Activated T-helper 17 cell treated with anti-CD3 and anti-CD28 coated beads, Interleukin-2, amount 50 U/mL, for 72 hours (primary cell): ENCODE data around the gene STAT6. TPM values are rescaled to one million over a fixed set of nuclear protein-coding genes. Genes with fewer than 3 reads are reported as not detected.

ENCODE experiments used
- ATAC-seq: fragments of 150-1000 bp; cut with Tn5 transposase; replicated peaks from 2 replicates; pipeline ENCODE4 v1.10.0; 2021; ENCODE audit warnings: mild to moderate bottlenecking, moderate library complexity
- H3K27ac Mint-ChIP-seq: one replicate; pipeline ENCODE4 v1.8.0; 2022; ENCODE audit warnings: mixed read lengths
- H3K27me3 Mint-ChIP-seq: one replicate; pipeline ENCODE4 v1.8.0; 2022; ENCODE audit warnings: mixed read lengths
- H3K36me3 Mint-ChIP-seq: one replicate; pipeline ENCODE4 v1.8.0; 2022; ENCODE audit warnings: low read depth, mild to moderate bottlenecking, mixed read lengths
- H3K4me1 Mint-ChIP-seq: one replicate; pipeline ENCODE4 v1.8.0; 2022; ENCODE audit warnings: mixed read lengths
- H3K4me3 Mint-ChIP-seq: one replicate; pipeline ENCODE4 v1.8.0; 2022; ENCODE audit warnings: mild to moderate bottlenecking, mixed read lengths
- H3K9me3 Mint-ChIP-seq: one replicate; pipeline ENCODE4 v1.8.0; 2022; ENCODE audit warnings: mixed read lengths
- total RNA-seq, 2 donors: library from RNA; stranded (reverse); gene quantifications; one replicate each; pipeline ENCODE4 v1.2.3, GENCODE V29; 2022

The STAT6 gene
- total RNA-seq, 2 donors from 2014 or later: 177 to 332 TPM

DNA sequence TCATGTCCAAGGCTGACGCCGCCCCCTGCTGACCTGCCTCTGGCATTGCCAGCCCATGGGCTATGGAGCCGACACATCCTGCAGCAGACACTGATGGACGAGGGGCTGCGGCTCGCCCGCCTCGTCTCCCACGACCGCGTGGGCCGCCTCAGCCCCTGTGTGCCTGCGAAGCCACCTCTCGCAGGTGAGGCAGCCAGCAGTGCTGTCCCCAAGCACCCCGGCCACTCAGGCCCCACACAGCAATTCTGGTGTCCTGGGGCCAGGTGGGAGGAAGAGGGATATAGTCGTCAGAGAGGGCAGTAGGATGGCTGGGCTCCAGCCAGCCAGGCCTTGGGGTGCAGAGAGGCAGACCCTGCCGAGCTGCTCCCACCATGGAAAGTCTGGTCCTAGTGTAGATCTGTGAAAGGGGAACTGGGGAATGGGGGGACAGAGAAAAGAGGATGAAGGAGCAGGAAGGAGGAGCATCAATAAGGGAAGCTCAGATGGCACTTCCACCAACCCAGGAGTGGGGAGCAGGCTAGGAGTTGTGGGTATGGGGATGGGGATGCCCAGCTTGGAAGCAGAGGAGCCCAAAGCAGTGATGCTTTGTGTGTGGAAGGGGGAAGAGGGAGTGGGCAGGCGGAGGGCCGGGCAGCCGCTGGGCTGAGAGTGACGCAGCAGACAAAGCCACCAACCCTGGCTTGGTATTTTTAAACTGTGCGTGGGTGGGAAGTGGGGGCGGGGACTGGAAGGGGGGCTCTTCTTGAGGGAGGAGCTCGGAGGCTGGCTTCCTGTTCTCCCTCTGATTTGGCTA lies 17.6 kb downstream of the STAT6 start:
- H3K9me3 Mint-ChIP-seq: no peaks in the 10 kb centered on the region
- H3K27me3 Mint-ChIP-seq: no peaks in the 10 kb centered on the region
- H3K4me3 Mint-ChIP-seq: peak overlapping the region; percentile 97
- peak overlapping the region; percentile 93 for H3K27ac Mint-ChIP-seq
- H3K36me3 Mint-ChIP-seq: peaks cover 95% of the 10 kb centered on the region
- peaks cover 38% of the 10 kb centered on the region for H3K4me1 Mint-ChIP-seq
- peak; percentile 44 for ATAC-seq

DNA sequence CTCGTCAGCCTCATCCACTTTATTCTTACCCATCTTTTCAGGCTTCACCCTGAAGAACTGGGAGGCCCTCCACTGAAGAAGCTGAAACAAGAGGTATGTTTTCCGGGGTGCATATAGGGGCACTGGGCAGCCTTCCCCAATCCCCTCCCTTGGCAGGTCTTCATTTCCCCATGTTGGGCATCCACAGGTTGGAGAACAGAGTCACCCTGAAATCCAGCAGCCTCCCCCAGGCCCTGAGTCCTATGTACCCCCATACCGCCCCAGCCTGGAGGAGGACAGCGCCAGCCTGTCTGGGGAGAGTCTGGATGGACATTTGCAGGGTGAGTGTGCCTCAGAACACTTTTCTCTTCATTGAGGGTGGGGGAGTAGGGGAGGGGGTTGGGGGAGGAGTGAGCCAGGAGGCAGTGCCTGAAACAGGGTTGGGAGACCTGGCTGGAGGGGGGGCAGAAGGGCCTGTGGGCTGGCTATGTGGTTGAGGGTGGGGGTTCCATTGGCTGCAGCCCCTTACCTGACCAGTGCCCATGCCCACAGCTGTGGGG lies 18.2 kb downstream of the STAT6 start:
- no peaks in the 10 kb centered on the region for H3K9me3 Mint-ChIP-seq
- peaks cover 95% of the 10 kb centered on the region for H3K36me3 Mint-ChIP-seq
- peak overlapping the region; percentile 93 for H3K27ac Mint-ChIP-seq
- no peak for ATAC-seq
- peak overlapping the region; percentile 97 for H3K4me3 Mint-ChIP-seq
- no peaks in the 10 kb centered on the region for H3K27me3 Mint-ChIP-seq
- peaks cover 38% of the 10 kb centered on the region for H3K4me1 Mint-ChIP-seq

DNA sequence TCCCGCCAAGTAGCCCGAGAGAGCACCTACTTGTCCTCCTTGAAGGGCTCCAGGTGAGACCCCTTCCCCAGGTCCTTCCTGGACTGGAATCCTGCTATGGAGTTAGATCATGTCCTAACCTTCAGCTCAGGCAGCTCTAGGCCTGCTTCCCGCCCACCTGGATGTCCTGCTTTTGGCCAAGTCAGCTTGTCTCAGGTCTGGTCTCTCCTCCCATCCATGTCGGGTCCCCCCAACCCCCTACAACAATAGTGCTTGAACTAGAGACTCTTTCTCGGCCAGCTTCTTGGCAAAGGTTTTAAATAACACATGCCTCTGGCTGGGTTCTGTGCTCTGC lies 18.7 kb downstream of the STAT6 start:
- ATAC-seq: no peak
- Mint-ChIP-seq H3K4me3 (peak overlapping the region; percentile 97), H3K9me3 (no peaks in the 10 kb centered on the region), H3K27ac (peak overlapping the region; percentile 93), H3K4me1 (peaks cover 38% of the 10 kb centered on the region), H3K36me3 (peaks cover 94% of the 10 kb centered on the region), H3K27me3 (no peaks in the 10 kb centered on the region)

DNA sequence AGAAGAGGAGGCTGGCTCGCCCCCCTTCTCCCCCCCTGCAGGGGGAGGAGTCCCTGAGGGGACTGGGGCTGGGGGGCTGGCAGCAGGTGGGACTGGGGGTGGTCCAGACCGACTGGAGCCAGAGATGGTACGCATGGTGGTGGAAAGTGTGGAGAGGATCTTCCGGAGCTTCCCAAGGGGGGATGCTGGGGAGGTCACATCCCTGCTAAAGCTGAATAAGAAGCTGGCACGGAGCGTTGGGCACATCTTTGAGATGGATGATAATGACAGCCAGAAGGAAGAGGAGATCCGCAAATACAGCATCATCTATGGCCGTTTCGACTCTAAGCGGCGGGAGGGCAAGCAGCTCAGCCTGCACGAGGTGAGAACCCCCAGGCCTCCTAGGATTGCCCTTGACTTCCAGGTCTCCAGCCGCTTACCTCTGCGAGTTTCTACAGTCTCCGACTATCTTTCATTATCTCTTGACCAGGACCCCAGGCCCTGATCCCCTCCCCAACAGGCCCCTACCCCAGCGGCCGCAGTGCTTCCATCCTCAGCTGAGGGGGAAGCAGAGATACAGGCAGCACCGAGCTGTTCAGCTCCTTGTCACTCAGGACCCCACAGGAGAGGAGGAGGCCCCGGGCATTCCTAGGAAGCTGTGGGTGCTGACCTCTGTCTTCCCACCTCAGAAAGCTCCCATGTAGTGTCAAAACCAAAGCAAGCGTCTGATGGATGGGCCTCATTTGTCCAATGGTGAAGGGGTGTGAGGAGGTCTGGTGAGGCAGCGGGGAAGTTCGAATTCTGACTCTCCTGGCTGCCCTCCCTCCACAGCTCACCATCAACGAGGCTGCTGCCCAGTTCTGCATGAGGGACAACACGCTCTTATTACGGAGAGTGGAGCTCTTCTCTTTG lies 19.3 kb downstream of the STAT6 start:
- peak overlapping the region; percentile 97 for H3K4me3 Mint-ChIP-seq
- no peaks in the 10 kb centered on the region for H3K27me3 Mint-ChIP-seq

DNA sequence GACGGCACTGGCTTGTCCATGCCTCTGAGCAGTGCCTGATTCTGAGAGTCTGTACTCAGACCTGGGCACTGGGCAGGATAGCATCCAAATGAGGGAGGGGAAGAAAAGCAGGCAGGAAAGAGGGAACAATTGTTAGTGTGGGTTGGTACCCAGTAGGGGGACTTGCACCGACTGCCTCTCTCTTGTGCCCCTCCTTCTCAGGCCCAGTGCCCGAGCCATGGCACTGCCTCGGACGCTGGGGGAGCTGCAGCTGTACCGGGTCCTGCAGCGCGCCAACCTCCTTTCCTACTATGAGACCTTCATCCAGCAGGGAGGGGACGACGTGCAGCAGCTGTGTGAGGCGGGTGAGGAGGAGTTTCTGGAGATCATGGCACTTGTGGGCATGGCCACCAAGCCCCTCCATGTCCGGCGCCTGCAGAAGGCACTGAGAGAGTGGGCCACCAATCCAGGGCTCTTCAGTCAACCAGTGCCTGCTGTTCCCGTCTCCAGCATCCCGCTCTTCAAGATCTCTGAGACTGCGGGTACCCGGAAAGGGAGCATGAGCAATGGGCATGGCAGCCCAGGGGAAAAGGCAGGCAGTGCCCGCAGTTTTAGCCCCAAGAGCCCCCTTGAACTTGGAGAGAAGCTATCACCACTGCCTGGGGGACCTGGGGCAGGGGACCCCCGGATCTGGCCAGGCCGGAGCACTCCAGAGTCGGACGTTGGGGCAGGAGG lies 20.1 kb downstream of the STAT6 start:
- Mint-ChIP-seq H3K27me3 (no peaks in the 10 kb centered on the region), H3K36me3 (peaks cover 89% of the 10 kb centered on the region)

More for the DNA sequence above, 19.3 kb downstream of the STAT6 start:
- H3K9me3 Mint-ChIP-seq: no peaks in the 10 kb centered on the region
- no peak for ATAC-seq
- H3K4me1 Mint-ChIP-seq: peaks cover 33% of the 10 kb centered on the region
- H3K36me3 Mint-ChIP-seq: peaks cover 89% of the 10 kb centered on the region
- peak overlapping the region; percentile 93 for H3K27ac Mint-ChIP-seq

DNA sequence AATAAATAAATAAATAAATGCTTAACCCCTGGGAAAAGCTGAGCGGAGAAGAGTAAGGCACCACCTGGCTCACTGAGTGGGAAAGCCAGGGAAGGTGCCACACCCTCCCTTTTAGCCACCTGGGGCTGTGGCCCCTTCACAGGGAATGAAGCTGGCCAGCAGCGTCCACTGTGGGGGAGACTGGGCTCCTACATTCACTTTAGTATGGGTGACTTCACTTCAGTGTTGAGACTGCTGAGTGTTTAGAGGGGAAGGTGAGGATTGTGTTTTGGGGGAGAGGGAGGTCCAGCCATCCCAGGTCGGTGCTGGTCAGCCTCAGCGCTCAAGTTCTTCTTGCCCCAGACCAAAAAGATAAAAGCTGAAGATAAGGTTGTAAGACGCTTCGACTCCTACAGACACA lies 20.7 kb downstream of the STAT6 start:
- Mint-ChIP-seq H3K27ac (peak overlapping the region; percentile 11), H3K4me1 (peaks cover 25% of the 10 kb centered on the region), H3K27me3 (no peaks in the 10 kb centered on the region), H3K9me3 (no peaks in the 10 kb centered on the region), H3K4me3 (peak overlapping the region; percentile 97), H3K36me3 (peaks cover 85% of the 10 kb centered on the region)
- no peak for ATAC-seq

More for the DNA sequence above, 20.1 kb downstream of the STAT6 start:
- H3K4me1 Mint-ChIP-seq: peaks cover 27% of the 10 kb centered on the region
- peak overlapping the region; percentile 11 for H3K27ac Mint-ChIP-seq
- no peaks in the 10 kb centered on the region for H3K9me3 Mint-ChIP-seq
- H3K4me3 Mint-ChIP-seq: peak overlapping the region; percentile 97
- no peak for ATAC-seq

DNA sequence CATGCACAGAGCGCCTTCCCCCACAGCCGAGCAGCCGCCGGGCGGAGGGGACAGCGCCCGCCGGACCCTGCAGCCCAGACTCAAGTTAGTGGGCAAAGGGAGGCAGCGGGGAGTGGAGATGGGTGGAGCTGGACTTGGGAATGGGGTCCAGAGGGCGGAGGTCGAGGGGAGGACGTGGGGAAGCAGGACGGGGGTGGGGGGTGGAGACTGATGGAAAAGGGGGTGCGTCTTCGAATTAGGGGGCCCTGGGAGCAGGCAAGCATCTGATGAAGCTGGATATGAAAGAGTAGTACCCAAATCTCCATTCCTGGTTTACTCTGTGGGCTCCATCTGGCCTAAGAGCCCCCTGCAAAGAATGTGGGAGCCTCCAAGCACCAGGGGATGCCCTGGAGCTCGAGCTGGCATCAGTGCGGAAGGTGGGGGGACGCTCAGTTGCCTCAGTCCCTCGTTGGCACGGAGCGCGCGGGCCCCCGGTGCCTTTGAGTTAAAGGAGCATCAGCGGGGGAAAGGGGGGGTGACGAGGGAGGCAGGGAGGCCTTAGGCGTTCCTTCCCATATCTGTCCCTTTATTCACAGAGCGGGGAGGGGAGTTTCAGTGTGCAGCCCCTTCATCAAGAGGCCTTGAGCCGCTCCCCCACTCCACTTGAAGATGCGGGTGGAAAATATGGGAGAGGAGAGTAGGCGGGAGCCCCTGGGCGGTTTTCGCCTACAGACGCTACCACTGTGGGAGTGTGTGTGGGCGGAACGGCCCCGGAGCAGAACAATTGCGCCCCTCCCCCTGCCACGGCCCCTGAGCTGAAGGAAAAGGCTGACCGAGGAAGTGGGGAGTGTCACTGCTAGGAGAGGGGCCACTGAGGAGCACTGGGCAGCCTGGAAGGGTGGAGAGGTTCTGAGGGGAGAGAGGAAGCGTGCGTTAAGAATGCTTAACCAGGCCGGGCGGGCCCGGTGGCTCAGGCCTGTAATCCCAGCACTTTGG lies 21.6 kb downstream of the STAT6 start:
- Mint-ChIP-seq H3K4me1 (peaks cover 31% of the 10 kb centered on the region), H3K4me3 (peak overlapping the region; percentile 97), H3K27me3 (no peaks in the 10 kb centered on the region), H3K36me3 (peaks cover 75% of the 10 kb centered on the region), H3K9me3 (no peaks in the 10 kb centered on the region), H3K27ac (peak overlapping the region; percentile 88)
- ATAC-seq: no peak

DNA sequence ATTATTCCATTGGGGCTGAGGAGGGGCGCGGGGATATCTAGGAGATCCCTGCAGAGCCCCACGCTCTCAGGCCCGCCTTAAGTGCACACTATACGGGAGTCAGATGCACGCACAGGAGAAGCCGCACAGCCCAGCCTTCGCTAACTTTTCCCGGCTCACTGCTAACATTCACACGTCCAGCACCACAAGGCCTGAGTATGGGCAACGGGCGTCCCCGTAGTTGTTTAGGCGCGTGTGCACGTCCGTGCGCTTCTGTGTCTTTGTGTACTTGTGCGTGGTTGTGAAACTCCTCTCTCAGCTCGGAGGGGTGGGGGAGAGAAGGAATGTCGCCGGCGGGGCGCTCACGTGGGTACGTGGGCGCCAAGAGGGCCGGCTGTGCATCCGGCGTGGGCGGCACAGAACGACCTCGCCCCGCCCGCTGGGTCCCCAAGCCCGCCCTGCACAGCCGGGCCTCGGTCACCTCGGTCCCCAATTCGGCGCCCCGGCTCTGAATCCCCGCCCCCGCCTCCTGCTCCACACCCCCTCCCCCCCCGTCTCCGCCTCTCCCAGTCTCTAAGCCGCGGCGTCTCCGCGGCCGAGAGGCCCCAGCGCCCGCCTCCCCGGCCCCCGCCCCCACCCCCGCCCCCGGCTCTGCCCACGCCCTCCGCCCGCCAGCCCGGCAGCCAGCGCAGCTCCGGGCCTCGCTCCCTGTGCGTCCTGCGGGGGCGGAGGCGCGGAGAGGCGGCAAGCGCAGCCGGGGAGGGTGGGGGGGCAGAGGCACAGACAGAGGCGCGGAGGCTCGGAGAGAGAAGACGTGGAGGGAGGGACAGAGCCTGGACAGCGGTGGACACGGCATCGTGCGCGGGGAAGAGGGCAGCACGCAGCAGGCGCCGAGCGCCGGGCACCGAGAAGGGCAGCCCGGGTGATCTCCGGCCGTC lies 22.6 kb downstream of the STAT6 start, which contains the start of gene NAB2:
Gene NAB2, plus strand, starts transcription at position 761 of the 917 bp plus-strand sequence. CDS start 158 bp downstream, outside the sequence.
- Mint-ChIP-seq H3K27me3 (no peaks in the 10 kb centered on the region), H3K27ac (peak within 1 kb of the TSS; percentile 88), H3K36me3 (peaks cover 67% of the 10 kb centered on the region), H3K4me3 (peak within 1 kb of the TSS; percentile 97), H3K9me3 (no peaks in the 10 kb centered on the region), H3K4me1 (peaks cover 28% of the 10 kb centered on the region)
- ATAC-seq: peak; percentile 53

DNA sequence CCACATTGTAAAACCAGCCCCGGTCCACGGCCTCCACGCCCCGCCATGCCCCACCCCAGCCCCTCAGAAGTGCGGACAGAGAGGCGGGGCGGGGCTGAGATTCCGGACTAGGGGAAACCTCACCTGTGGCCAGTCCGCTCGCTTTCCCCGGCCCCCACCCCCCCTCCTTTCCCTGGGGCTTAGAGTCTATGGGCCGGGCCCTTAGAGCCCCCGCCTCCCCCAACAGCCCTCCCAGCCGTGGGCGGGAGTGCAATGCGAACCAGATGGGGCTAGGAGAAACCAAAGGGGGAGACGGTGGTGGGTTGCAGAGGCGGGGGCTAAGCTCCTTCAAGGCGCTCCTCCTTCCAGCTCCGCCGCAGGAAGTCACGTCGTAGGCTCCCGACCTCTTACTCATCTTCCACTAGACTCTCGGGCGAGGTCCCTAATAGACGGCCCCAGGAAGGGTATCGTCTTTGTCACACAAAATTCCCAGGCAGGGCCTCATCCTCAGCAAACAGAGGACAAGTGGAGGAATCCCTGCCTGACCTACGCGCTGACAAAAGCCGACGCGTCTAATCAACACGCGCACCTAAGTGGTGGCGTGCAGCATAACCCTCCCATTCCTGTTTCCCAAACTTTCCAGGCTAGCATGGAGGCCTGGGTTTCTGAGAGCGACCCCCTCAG lies 23.3 kb downstream of the STAT6 start:
- H3K4me3 Mint-ChIP-seq: peak overlapping the region; percentile 97

DNA sequence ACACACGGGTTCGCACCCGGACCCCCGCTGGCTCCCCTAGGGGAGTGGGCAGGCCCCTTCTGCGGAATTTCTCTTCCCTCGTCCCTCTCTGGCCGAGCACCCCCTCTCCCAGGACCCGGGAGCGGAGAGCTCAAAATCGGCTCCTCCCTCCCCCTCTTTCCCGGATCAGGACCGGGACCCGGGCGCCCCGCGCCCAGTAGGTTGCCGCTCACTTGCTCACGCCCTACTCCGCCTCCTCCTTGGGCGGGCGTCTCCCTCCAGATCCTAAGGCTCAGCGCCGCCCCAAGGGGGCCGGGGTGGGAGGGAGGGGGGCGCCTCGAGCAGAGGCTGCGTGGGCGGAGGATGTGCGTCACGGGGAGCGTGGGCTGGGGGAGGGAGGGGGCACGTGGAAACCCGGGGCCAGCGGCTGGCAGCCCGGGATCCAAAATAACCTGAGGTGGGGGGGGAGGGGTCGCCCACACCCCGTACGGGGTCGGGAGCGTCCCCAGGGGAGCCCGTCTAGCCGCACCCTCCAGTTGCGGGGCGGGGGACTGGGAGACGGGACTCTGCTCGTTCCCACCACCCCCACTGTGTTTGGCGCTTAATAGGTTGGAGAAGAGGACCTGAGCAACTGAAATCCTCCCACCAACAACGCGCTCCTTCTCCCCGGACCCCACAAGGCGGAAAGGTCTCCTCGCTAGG lies 24.0 kb downstream of the STAT6 start:
- Mint-ChIP-seq H3K27ac (peak overlapping the region; percentile 87), H3K27me3 (no peaks in the 10 kb centered on the region), H3K4me1 (peaks cover 16% of the 10 kb centered on the region), H3K4me3 (peak overlapping the region; percentile 97), H3K36me3 (peaks cover 52% of the 10 kb centered on the region), H3K9me3 (no peaks in the 10 kb centered on the region)
- peak; percentile 51 for ATAC-seq

More for the DNA sequence above, 23.3 kb downstream of the STAT6 start:
- peak overlapping the region; percentile 87 for H3K27ac Mint-ChIP-seq
- peaks cover 23% of the 10 kb centered on the region for H3K4me1 Mint-ChIP-seq
- no peaks in the 10 kb centered on the region for H3K27me3 Mint-ChIP-seq
- ATAC-seq: peak; percentile 58
- no peaks in the 10 kb centered on the region for H3K9me3 Mint-ChIP-seq
- H3K36me3 Mint-ChIP-seq: peaks cover 59% of the 10 kb centered on the region

DNA sequence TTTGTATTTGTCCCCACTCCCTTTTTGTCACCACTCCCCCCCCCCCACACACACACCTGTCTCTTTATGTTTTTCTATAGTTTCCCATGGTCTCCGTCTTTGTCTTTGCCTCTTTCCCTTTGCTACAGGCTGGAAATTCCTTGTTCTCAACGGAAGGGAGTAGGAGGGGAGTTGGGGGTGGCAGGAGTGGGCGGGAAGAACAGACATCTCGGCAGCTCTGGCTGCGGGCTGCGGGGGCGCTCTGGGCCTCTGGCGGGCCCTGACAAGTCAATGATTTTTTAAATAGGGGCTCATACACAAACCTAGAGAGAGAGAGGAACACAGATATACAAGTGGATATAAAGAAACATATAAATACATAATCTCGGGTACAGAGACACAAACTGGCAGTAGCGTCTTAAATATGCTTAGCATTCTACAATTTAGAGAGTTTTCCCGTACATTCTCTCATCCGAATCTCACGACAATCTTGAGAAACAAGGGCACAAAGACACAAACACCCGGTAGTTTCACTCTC lies 24.6 kb downstream of the STAT6 start:
- H3K27me3 Mint-ChIP-seq: no peaks in the 10 kb centered on the region
- peak overlapping the region; percentile 97 for H3K4me3 Mint-ChIP-seq
- peaks cover 46% of the 10 kb centered on the region for H3K36me3 Mint-ChIP-seq
- peaks cover 16% of the 10 kb centered on the region for H3K4me1 Mint-ChIP-seq
- no peaks in the 10 kb centered on the region for H3K9me3 Mint-ChIP-seq
- no peak for ATAC-seq
- H3K27ac Mint-ChIP-seq: peak overlapping the region; percentile 87
